Natural killer cell (primary cell): ENCODE results near the gene FAM171A1. TPM values are rescaled to one million over a fixed set of nuclear protein-coding genes. Genes with fewer than 3 reads are reported as not detected.

Source experiments
- ATAC-seq, 3 donors: fragments of 150-1000 bp in 2 of 3; fragments of 200-7000 bp in 1 of 3; cut with Tn5 transposase; 1 replicate in 1 of 3; 2 replicates in 2 of 3; pipeline ENCODE4 v1.10.0; 2021; ENCODE audit warnings: mild to moderate bottlenecking in 2 of 3, moderate library complexity in 2 of 3
- DNase-seq, 2 donors: peaks; one replicate each; pipeline versions ENCODE4 v3.0.0 to v3.0.0-alpha.2; 2013 to 2021; ENCODE audit warnings: mixed read lengths in 1 of 2
- H3K27ac ChIP-seq: one replicate; pipeline ENCODE4 v1.5.1; 2013; ENCODE audit warnings: mild to moderate bottlenecking, low read length
- H3K27me3 ChIP-seq: one replicate; pipeline ENCODE4 v1.6.1; 2013; ENCODE audit warnings: low read length; ENCODE audit not compliant: control insufficient read depth, insufficient read depth
- H3K36me3 ChIP-seq: one replicate; pipeline ENCODE4 v1.6.1; 2013; ENCODE audit warnings: low read length; ENCODE audit not compliant: control insufficient read depth, insufficient read depth
- H3K4me1 ChIP-seq: one replicate; pipeline ENCODE4 v1.6.1; 2013; ENCODE audit warnings: low read length; ENCODE audit not compliant: control insufficient read depth, insufficient read depth
- H3K4me3 ChIP-seq: one replicate; pipeline ENCODE4 v1.5.1; 2013; ENCODE audit warnings: low read length
- H3K9me3 ChIP-seq: one replicate; pipeline ENCODE4 v1.6.1; 2013; ENCODE audit warnings: low read length; ENCODE audit not compliant: control insufficient read depth, insufficient read depth
- H3K27ac Mint-ChIP-seq, 2 donors: one replicate each; pipeline ENCODE4 v1.8.0; 2022; ENCODE audit warnings: mild to moderate bottlenecking in 2 of 2, mixed read lengths in 2 of 2, moderate library complexity in 1 of 2
- H3K27me3 Mint-ChIP-seq, 2 donors: one replicate each; pipeline ENCODE4 v1.8.0; 2022; ENCODE audit warnings: low read depth in 2 of 2, mixed read lengths in 2 of 2
- H3K36me3 Mint-ChIP-seq: one replicate; pipeline ENCODE4 v1.8.0; 2022; ENCODE audit warnings: mixed read lengths
- H3K4me1 Mint-ChIP-seq, 2 donors: one replicate each; pipeline ENCODE4 v1.8.0; 2022; ENCODE audit warnings: mixed read lengths in 2 of 2
- H3K4me3 Mint-ChIP-seq: one replicate; pipeline ENCODE4 v1.8.0; 2022; ENCODE audit warnings: mild to moderate bottlenecking, moderate library complexity, mixed read lengths
- H3K9me3 Mint-ChIP-seq, 2 donors: one replicate each; pipeline ENCODE4 v1.8.0; 2022; ENCODE audit warnings: mixed read lengths in 2 of 2
- WGBS: methylation state at CpG from one replicate; pipeline ENCODE4 v1.1.7; 2013; ENCODE audit warnings: missing lambda C conversion rate; ENCODE audit not compliant: insufficient coverage; 5-methylcytosine and 5-hydroxymethylcytosine counted together
- intact Hi-C: fragments of 100-400 bp; cut with micrococcal nuclease; formaldehyde crosslinking; loops from one replicate; pipeline ENCODE4 v1.14.2; 2022
- total RNA-seq, 4 donors: library from RNA; stranded (reverse); fragments of 120-200 nt in 1 of 4; gene quantifications; one replicate each; pipeline versions ENCODE4 v1.2.3 to v1.2.4, GENCODE V29; 2013 to 2022
- TF ChIP-seq, protein P1 (sequence below): fragments of 200-600 bp; IDR thresholded peaks from one replicate; pipeline ENCODE4 v1.8.0; 2022; ENCODE audit warnings: antibody characterized with exemption

FAM171A1 gene
- total RNA-seq, 3 donors from 2014 or later (not counting 1 experiment from before 2014, with no cell fraction given) = 0.99 to 2.3 (median 1.6) TPM

DNA sequence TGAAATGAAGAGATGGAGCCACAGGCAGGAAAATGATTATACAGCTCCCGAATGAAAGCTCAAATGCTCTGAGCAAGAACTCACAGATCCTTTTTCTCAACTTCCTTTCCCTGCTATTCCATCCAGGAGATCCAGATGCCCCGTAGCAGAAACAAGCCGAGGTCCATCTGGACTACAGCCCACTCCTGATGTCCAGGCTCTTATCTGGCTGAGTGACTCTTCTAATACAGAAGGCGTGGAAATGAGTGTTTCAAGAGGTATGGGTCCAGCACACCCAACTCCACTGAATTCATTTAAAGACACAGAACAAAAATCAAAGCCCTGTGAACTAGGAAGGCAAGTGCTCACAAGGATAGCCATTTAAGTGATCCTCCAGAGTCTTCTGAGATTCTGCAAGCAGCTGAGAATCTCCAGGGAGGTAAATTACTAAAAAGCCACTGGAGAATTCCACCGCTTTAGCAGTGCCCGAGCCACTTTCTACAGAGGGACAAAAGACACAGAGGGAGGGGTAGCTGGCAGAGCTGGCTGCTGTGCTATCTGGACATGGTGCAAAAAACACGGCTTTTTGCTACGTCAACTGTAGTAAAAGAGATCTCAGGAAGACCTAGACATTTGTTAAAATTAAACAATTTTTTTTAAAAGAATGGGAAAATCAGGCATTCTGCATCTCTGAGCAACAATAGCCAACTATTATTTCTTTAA lies 24.5 kb downstream of the FAM171A1 start:
- 85% methylated on average over 7 of the region's 8 CpGs for WGBS
- no peak overlapping the region for H3K27ac ChIP-seq
- Mint-ChIP-seq H3K27ac (no peak overlapping the region), H3K4me3 (no peak overlapping the region), H3K27me3 (peaks cover 15 to 39% of the 10 kb centered on the region in 2 donors), H3K4me1 (no peaks in the 10 kb centered on the region), H3K36me3 (no peaks in the 10 kb centered on the region), H3K9me3 (no peaks in the 10 kb centered on the region)
- TF ChIP-seq, protein P1, sequence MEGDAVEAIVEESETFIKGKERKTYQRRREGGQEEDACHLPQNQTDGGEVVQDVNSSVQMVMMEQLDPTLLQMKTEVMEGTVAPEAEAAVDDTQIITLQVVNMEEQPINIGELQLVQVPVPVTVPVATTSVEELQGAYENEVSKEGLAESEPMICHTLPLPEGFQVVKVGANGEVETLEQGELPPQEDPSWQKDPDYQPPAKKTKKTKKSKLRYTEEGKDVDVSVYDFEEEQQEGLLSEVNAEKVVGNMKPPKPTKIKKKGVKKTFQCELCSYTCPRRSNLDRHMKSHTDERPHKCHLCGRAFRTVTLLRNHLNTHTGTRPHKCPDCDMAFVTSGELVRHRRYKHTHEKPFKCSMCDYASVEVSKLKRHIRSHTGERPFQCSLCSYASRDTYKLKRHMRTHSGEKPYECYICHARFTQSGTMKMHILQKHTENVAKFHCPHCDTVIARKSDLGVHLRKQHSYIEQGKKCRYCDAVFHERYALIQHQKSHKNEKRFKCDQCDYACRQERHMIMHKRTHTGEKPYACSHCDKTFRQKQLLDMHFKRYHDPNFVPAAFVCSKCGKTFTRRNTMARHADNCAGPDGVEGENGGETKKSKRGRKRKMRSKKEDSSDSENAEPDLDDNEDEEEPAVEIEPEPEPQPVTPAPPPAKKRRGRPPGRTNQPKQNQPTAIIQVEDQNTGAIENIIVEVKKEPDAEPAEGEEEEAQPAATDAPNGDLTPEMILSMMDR = no peak
- DNase-seq (no peak), ATAC-seq (no peak)
- no peaks in the 10 kb centered on the region for H3K4me1 ChIP-seq
- no peaks in the 10 kb centered on the region for H3K9me3 ChIP-seq
- intact Hi-C loops = no loop called here
- H3K4me3 ChIP-seq = no peak overlapping the region
- no peaks in the 10 kb centered on the region for H3K27me3 ChIP-seq
- no peaks in the 10 kb centered on the region for H3K36me3 ChIP-seq

DNA sequence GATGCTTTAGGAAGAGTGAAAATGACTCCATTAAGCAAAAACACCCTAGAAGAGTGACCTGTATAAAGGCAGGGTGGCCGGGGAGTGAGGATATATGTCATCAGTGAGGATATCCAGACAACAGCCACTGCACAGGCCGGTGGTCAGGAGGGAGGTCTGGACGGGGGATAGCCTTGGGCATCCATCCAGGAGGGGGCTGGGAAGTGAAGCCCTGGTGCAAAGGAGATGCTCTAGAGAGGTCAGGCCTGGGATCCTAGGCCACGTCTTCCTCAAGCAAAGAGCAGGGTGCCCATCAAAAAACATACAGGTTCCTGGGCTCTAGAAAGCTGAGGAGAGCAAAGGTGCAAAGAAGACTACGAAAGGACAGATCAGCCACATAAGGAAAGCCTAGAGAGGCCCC lies 25.6 kb downstream of the FAM171A1 start:
- no peaks in the 10 kb centered on the region for H3K27me3 ChIP-seq
- H3K4me3 ChIP-seq = no peak overlapping the region
- Mint-ChIP-seq H3K27ac (no peak overlapping the region), H3K4me1 (no peaks in the 10 kb centered on the region), H3K27me3 (peaks cover 17 to 34% of the 10 kb centered on the region in 2 donors), H3K4me3 (no peak overlapping the region), H3K36me3 (no peaks in the 10 kb centered on the region), H3K9me3 (no peaks in the 10 kb centered on the region)
- ATAC-seq (no peak), DNase-seq (no peak)
- H3K9me3 ChIP-seq = no peaks in the 10 kb centered on the region
- H3K36me3 ChIP-seq = no peaks in the 10 kb centered on the region
- TF ChIP-seq, protein P1 = no peak
- intact Hi-C loops = no loop called here
- H3K4me1 ChIP-seq = no peaks in the 10 kb centered on the region
- no peak overlapping the region for H3K27ac ChIP-seq
- 70% methylated on average over 5 of the region's 5 CpGs for WGBS

DNA sequence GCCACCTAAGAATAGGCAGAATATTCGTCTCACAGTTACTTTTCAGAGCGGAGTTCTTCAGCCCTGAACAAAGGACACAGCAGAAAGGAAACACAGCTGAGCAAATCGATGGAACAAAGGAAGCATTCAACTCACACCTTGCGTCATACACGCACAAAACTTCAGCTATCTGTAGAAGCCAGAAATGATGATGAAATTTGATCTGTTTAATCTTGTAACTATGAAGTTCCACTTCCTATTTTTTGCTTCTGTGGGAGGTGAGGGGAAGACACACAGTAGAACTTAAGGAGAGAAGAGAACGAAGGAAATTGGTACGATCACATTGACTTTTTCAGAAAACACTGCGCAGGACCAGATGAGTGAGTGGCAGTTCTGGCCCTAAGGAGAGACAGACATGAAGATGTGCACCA lies 26.2 kb downstream of the FAM171A1 start:
- no peak for ATAC-seq

More for the DNA sequence above, 26.2 kb downstream of the FAM171A1 start:
- TF ChIP-seq, protein P1 = no peak
- H3K27me3 ChIP-seq = no peaks in the 10 kb centered on the region
- no peaks in the 10 kb centered on the region for H3K4me1 ChIP-seq
- Mint-ChIP-seq H3K27me3 (peaks cover 23 to 34% of the 10 kb centered on the region in 2 donors), H3K4me1 (no peaks in the 10 kb centered on the region), H3K27ac (no peak overlapping the region), H3K9me3 (no peaks in the 10 kb centered on the region), H3K36me3 (no peaks in the 10 kb centered on the region), H3K4me3 (no peak overlapping the region)
- H3K27ac ChIP-seq = no peak overlapping the region
- intact Hi-C loops = no loop called here
- DNase-seq = no peak
- 55% methylated on average over 6 of the region's 8 CpGs for WGBS
- no peaks in the 10 kb centered on the region for H3K36me3 ChIP-seq
- H3K4me3 ChIP-seq = no peak overlapping the region
- H3K9me3 ChIP-seq = no peaks in the 10 kb centered on the region
